H7 (cell line): ENCODE data around the gene NUCB2. TPM values are rescaled to one million over a fixed set of nuclear protein-coding genes. Genes with fewer than 3 reads are reported as not detected.
"Not testable (repeated sequence)": the region's sequence is repeated elsewhere in the genome, so short reads cannot be mapped to it uniquely, and the experiment has no call there.

Experiments used
- DNase-seq: peaks from one replicate; pipeline ENCODE4 v3.0.0; 2012
- H3K27me3 ChIP-seq: 2 replicates; pipeline ENCODE4 v1.6.0; 2011; ENCODE audit warnings: mild to moderate bottlenecking, low read length; ENCODE audit not compliant: control insufficient read depth, insufficient read depth
- H3K36me3 ChIP-seq: replicated peaks from 2 replicates; pipeline ENCODE4 v1.5.1; 2011; ENCODE audit warnings: low read length; ENCODE audit not compliant: control insufficient read depth, insufficient read depth
- H3K4me3 ChIP-seq: 2 replicates; pipeline ENCODE4 v1.5.1; 2011; ENCODE audit warnings: low read depth, mild to moderate bottlenecking, control low read depth, low read length, moderate library complexity; ENCODE audit not compliant: insufficient read depth
- total RNA-seq: library from RNA; depleted of rRNA; stranded (reverse); fragments of >200 nt; shearing (Covaris generic); gene quantifications from 2 replicates; pipeline ENCODE4 v1.2.3, GENCODE V29; 2014; rRNA removed

NUCB2 gene
- 4.1 and 4.9 TPM in 2 replicates for total RNA-seq

GRCh38 chr11:17276236-17277023 is at the start of gene NUCB2:
Gene NUCB2, plus strand, starts transcription at chr11:17276739. Its CDS starts 18,585 bp downstream, at chr11:17295324.
- peak; percentile 97 for DNase-seq
- Histone ChIP-seq H3K36me3 (no peaks in the 10 kb centered on the region), H3K27me3 (peaks cover 3% of the 10 kb centered on the region), H3K4me3 (peak within 1 kb of the TSS; percentile 79)

GRCh38 chr11:17228186-17228925 is 48.2 kb upstream of the NUCB2 start:
- H3K36me3 ChIP-seq, H3K27me3 ChIP-seq, H3K4me3 ChIP-seq, DNase-seq: not testable (repeated sequence)

GRCh38 chr11:17229481-17230152 is 46.9 kb upstream of the NUCB2 start:
- Histone ChIP-seq H3K36me3 (no peaks in the 10 kb centered on the region), H3K4me3 (no peak overlapping the region), H3K27me3 (no peaks in the 10 kb centered on the region)
- DNase-seq, result no peak

- Histone ChIP-seq H3K27me3 (no peaks in the 10 kb centered on the region), H3K4me3 (no peak overlapping the region), H3K36me3 (no peaks in the 10 kb centered on the region)
- DNase-seq, result no peak
These were observed 45.4 kb upstream of the NUCB2 start for GRCh38 chr11:17230867-17231851.

- Histone ChIP-seq H3K36me3 (no peaks in the 10 kb centered on the region), H3K4me3 (no peak overlapping the region), H3K27me3 (no peaks in the 10 kb centered on the region)
- DNase-seq, result no peak
These were observed 43.4 kb upstream of the NUCB2 start for GRCh38 chr11:17233101-17233500.

- Histone ChIP-seq H3K4me3 (no peak overlapping the region), H3K36me3 (no peaks in the 10 kb centered on the region), H3K27me3 (no peaks in the 10 kb centered on the region)
- DNase-seq, result no peak
These were observed 38.2 kb upstream of the NUCB2 start for GRCh38 chr11:17238377-17238776.

GRCh38 chr11:17239927-17240326 is 36.6 kb upstream of the NUCB2 start:
- H3K27me3 ChIP-seq, H3K4me3 ChIP-seq, DNase-seq, H3K36me3 ChIP-seq: not testable (repeated sequence)

GRCh38 chr11:17240780-17241179 is 35.8 kb upstream of the NUCB2 start:
- H3K36me3 ChIP-seq, result no peaks in the 10 kb centered on the region
- no peak for DNase-seq
- no peak overlapping the region for H3K4me3 ChIP-seq
- H3K27me3 ChIP-seq, result no peaks in the 10 kb centered on the region

GRCh38 chr11:17242954-17243353 is 33.6 kb upstream of the NUCB2 start:
- not testable (repeated sequence) for DNase-seq, H3K4me3 ChIP-seq, H3K36me3 ChIP-seq, H3K27me3 ChIP-seq

GRCh38 chr11:17244046-17244445 is 32.5 kb upstream of the NUCB2 start:
- Histone ChIP-seq H3K4me3 (no peak overlapping the region), H3K27me3 (no peaks in the 10 kb centered on the region), H3K36me3 (no peaks in the 10 kb centered on the region)
- no peak for DNase-seq

GRCh38 chr11:17250561-17251350 is 25.8 kb upstream of the NUCB2 start:
- Histone ChIP-seq H3K27me3 (no peaks in the 10 kb centered on the region), H3K36me3 (no peaks in the 10 kb centered on the region), H3K4me3 (no peak overlapping the region)
- no peak for DNase-seq

GRCh38 chr11:17252704-17253103 is 23.8 kb upstream of the NUCB2 start:
- Histone ChIP-seq H3K36me3 (no peaks in the 10 kb centered on the region), H3K4me3 (no peak overlapping the region), H3K27me3 (no peaks in the 10 kb centered on the region)
- DNase-seq, result no peak

- no peak for DNase-seq
- H3K36me3 ChIP-seq, result no peaks in the 10 kb centered on the region
- H3K4me3 ChIP-seq, result no peak overlapping the region
- no peaks in the 10 kb centered on the region for H3K27me3 ChIP-seq
These were observed 20.0 kb upstream of the NUCB2 start for GRCh38 chr11:17256512-17256911.
